ENCODE data around the gene NUP98. TPM values are rescaled to one million over a fixed set of nuclear protein-coding genes. Genes with fewer than 3 reads are reported as not detected.

NUP98 gene
- total RNA-seq, 1 donor from 2014 or later, result 47.8 TPM

DNA sequence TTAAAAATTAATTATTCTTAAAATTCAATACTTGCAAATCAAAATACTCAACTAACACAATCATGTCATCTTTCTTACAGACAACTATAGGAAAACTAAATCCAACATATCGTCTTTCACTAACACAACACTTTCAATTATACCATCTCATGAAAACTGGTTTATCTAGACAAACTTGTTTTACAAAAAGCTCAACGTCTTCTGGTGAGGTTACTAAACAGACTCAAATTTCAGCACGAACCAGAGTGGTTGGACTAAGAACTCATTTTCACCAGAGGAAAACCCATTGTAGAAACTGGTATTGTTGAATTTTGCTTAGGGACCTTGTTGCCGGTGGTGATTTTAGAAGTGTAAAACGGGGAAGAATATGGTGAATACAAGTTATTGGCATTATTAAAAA lies 52.2 kb downstream of the NUP98 start:
- Mint-ChIP-seq H3K9me3 (ENCODE audit: low read depth) (no peaks in the 10 kb centered on the region), H3K27ac (ENCODE audit: unreplicated experiment) (no peak overlapping the region), H3K4me1 (ENCODE audit: low read depth) (peaks cover 7% of the 10 kb centered on the region), H3K4me3 (ENCODE audit: unreplicated experiment) (no peak overlapping the region), H3K27me3 (ENCODE audit: low read depth) (no peaks in the 10 kb centered on the region), H3K36me3 (ENCODE audit: low read depth) (peaks cover 24% of the 10 kb centered on the region)
- no peak for DNase-seq (ENCODE audit: low spot score)
- TF ChIP-seq, protein P1, sequence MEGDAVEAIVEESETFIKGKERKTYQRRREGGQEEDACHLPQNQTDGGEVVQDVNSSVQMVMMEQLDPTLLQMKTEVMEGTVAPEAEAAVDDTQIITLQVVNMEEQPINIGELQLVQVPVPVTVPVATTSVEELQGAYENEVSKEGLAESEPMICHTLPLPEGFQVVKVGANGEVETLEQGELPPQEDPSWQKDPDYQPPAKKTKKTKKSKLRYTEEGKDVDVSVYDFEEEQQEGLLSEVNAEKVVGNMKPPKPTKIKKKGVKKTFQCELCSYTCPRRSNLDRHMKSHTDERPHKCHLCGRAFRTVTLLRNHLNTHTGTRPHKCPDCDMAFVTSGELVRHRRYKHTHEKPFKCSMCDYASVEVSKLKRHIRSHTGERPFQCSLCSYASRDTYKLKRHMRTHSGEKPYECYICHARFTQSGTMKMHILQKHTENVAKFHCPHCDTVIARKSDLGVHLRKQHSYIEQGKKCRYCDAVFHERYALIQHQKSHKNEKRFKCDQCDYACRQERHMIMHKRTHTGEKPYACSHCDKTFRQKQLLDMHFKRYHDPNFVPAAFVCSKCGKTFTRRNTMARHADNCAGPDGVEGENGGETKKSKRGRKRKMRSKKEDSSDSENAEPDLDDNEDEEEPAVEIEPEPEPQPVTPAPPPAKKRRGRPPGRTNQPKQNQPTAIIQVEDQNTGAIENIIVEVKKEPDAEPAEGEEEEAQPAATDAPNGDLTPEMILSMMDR (IDR thresholded peaks at IDR 0.05), result no peak

DNA sequence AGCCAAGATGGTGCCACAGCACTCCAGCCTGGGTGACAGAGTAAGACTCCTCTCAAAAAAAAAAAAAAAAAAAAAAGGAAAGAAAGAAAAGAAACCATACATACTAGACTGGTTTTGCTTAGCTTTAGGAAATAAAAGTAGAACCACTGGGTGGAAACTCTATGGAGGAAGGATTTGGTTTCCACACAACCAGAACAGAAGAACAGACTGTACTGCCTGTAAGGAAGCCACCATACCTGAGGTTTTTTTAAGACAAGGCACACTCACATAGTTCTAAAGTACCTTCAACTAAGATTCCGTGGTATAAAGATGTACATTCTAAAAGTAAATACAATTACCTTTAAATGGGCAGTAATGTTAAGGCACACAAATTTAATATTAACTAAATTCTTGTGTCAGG lies 58.6 kb downstream of the NUP98 start:
- TF ChIP-seq, protein P1 (IDR thresholded peaks at IDR 0.05), result no peak
- H3K4me1 Mint-ChIP-seq (ENCODE audit: low read depth), result no peaks in the 10 kb centered on the region
- no peak overlapping the region for H3K4me3 Mint-ChIP-seq (ENCODE audit: unreplicated experiment)
- no peaks in the 10 kb centered on the region for H3K9me3 Mint-ChIP-seq (ENCODE audit: low read depth)
- no peak for DNase-seq (ENCODE audit: low spot score)
- peaks cover 22% of the 10 kb centered on the region for H3K36me3 Mint-ChIP-seq (ENCODE audit: low read depth)
- H3K27me3 Mint-ChIP-seq (ENCODE audit: low read depth), result no peaks in the 10 kb centered on the region
- H3K27ac Mint-ChIP-seq (ENCODE audit: unreplicated experiment), result peak overlapping the region; percentile 12

DNA sequence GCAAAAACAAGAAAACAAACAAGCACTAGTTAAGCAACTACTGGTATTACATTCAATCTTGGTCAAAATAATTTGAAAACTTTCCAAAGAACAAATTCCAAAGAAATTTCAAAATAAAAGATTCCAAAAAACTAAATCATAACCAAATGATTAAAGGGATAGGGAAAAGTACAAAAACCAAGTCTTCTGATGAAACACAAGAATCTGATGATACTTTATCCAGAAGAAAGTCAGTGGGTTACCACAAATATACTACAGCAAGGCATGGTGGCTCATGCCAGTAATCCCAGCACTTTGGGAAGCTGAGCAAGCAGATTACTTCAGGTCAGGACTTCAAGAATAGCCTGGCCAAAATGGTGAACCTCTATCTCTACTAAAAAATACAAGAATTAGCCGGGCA lies 59.1 kb downstream of the NUP98 start:
- Mint-ChIP-seq H3K36me3 (ENCODE audit: low read depth) (peaks cover 25% of the 10 kb centered on the region), H3K27ac (ENCODE audit: unreplicated experiment) (peak overlapping the region; percentile 12), H3K4me1 (ENCODE audit: low read depth) (no peaks in the 10 kb centered on the region), H3K9me3 (ENCODE audit: low read depth) (no peaks in the 10 kb centered on the region), H3K4me3 (ENCODE audit: unreplicated experiment) (no peak overlapping the region), H3K27me3 (ENCODE audit: low read depth) (no peaks in the 10 kb centered on the region)
- TF ChIP-seq, protein P1 (IDR thresholded peaks at IDR 0.05), result no peak
- DNase-seq (ENCODE audit: low spot score), result no peak

DNA sequence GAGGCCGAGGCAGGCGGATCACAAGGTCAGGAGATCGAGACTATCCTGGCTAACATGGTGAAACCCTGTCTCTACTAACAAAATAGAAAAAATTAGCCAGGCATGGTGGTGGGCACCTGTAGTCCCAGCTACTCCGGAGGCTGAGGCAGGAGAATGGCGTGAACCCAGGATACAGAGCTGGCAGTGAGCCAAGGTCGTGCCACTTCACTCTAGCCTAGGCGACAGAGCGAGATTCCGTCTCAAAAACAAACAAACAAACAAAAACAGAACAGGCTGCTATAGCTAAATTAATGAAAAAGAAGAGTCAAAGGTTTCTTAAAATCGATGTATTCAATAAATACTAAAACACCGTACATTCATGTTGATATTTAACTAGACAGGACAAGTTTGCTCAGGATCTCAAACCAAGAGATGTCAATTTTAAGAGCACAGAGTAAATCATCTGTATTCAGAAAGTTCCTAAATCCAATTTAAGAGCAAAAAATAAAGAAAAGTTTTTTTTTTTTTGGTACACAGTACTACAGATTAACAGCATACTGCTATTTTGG lies 59.9 kb downstream of the NUP98 start:
- DNase-seq (ENCODE audit: low spot score), result no peak
- Mint-ChIP-seq H3K9me3 (ENCODE audit: low read depth) (no peaks in the 10 kb centered on the region), H3K4me3 (ENCODE audit: unreplicated experiment) (no peak overlapping the region), H3K36me3 (ENCODE audit: low read depth) (peaks cover 26% of the 10 kb centered on the region), H3K27ac (ENCODE audit: unreplicated experiment) (no peak overlapping the region), H3K27me3 (ENCODE audit: low read depth) (no peaks in the 10 kb centered on the region), H3K4me1 (ENCODE audit: low read depth) (no peaks in the 10 kb centered on the region)
- TF ChIP-seq, protein P1 (IDR thresholded peaks at IDR 0.05), result no peak

DNA sequence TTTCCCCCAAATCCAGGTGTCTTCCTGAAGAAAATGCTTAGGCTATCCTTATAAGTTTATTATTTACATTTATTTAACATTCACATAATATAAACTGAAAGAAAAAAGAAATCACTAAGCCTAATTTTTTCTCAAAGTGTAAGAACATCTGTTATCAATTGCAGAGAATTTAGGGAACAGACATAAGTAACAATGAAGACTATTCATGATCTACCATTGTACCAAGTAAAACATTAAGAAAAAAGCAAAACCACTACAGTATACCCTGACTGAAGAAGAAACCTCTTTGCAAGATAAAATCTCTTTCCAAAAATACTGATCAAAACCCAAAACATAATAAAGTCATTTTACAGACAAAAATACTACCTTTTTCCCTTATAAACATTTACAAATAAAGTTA lies 60.5 kb downstream of the NUP98 start:
- H3K4me1 Mint-ChIP-seq (ENCODE audit: low read depth), result no peaks in the 10 kb centered on the region
- no peak for DNase-seq (ENCODE audit: low spot score)
- H3K4me3 Mint-ChIP-seq (ENCODE audit: unreplicated experiment), result no peak overlapping the region
- no peaks in the 10 kb centered on the region for H3K27me3 Mint-ChIP-seq (ENCODE audit: low read depth)
- no peaks in the 10 kb centered on the region for H3K9me3 Mint-ChIP-seq (ENCODE audit: low read depth)
- peaks cover 26% of the 10 kb centered on the region for H3K36me3 Mint-ChIP-seq (ENCODE audit: low read depth)
- TF ChIP-seq, protein P1 (IDR thresholded peaks at IDR 0.05), result no peak
- no peak overlapping the region for H3K27ac Mint-ChIP-seq (ENCODE audit: unreplicated experiment)

Measured in chondrocyte (in vitro differentiated cells).